KG1 (cell line): ENCODE measurements around the gene FOXJ3.
"Not testable (repeated sequence)": the region's sequence is repeated elsewhere in the genome, so short reads cannot be mapped to it uniquely, and the experiment has no call there.

Experiments
- DNase-seq: peaks from one replicate; lab custom pipeline; 2025; lab: John Stamatoyannopoulos, UW

Gene FOXJ3

DNA sequence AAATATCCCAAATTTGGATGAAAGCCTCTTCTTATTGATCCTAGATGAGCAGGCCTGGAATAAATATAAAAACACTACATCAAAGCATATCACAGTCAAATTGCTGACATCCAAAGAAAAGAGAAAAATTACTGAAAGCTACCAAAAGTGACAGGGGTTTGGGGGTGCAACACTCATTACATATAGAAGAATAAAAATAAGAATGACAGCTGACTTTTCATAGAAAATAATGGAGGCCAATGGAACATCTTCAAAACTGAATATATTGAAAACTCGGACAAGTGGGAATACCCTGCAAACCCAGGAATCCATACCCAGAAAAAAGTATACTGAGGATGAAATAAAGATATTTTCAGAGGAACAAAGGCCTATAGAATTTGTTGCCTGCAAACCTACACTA lies 84.0 kb downstream of the FOXJ3 start:
- DNase-seq = no peak

DNA sequence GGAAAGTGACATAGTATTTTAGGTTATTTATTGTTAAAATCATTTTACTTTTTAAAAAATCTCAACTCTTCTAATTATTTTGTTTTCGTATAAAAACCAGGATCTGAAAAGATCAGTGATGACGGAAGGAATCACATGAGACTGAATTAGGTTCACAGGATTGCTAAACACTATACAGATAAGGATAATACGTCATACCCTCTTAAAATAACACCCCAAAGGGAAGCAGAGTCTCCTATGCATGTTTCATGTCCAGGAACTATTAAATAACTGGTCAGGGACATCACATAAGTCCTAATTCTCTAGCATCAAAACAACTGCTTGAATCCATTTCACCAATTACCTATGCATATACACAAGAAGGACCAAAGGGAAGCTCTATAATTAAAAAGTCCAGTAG lies 84.9 kb downstream of the FOXJ3 start:
- DNase-seq = no peak

DNA sequence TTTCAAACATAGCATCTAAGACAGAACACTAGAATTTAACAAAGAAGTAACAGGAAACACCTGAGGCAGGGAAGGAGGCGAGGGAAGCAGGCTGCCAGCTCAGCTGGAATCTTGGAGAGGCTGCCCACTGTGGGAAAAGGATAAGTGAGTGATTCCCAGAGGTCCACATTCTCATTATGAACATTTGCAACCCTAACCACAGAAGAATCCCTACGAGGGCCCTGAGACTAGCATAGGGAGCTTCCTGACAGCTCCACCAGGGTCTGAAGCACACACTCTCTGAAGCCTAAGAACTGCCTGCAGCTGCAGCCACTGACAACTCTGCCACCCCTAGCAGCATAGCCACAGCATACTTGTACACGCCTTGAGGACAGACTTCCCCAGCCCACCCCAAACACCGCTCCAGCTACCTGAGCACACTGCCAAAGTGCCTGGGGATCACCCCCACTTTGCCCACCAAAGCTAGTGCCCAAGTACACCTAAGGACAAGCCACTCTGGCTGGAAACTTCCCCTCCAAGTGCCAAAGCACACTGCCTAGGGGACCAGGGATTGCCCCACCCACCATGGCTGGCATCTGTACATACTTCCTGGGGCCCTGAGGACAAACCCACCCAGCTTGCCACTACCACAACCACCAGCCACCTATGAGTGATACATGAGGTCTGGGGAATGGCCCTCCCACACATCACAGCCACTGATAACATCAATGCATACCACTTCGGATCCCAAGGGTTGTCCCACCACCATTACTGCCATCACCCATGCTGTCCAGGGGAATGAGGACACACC lies 93.9 kb downstream of the FOXJ3 start:
- DNase-seq = no peak

DNA sequence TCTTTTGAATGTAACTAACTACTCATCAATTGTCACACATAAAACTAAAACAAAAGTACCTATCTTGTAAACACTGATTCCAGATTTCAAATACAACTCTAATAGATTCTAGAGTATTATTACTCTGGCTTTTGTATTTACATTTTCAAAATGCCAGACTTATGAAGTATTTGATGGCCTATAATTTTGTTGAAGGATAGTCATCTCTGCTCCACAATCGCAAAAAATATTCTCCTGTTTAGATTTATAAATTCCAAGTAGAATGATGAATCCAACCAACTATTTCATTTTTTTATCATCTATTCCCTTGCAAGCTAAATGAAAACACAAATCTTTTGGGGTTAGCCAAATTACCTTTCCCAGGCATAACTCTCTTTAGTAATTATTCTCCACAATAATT lies 95.5 kb downstream of the FOXJ3 start:
- no peak for DNase-seq

DNA sequence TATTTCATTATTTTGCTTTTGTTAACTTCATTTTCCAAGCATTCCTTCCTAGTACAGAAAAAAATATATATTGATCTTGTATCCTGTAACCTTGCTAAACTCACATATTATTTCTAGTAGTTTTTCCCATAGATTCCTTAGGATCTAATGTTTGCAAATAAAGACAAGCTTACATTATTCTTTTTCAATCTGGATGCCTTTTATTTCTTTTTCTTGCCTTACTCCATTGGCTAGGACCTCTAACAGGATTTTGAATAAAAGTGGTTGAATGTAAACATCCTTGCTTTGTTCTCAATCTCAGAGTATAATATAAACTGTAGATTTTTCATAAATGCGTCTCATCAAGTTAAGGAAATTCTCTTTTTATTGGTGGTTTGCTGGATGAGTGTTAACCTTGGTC lies 96.0 kb downstream of the FOXJ3 start:
- no peak for DNase-seq

DNA sequence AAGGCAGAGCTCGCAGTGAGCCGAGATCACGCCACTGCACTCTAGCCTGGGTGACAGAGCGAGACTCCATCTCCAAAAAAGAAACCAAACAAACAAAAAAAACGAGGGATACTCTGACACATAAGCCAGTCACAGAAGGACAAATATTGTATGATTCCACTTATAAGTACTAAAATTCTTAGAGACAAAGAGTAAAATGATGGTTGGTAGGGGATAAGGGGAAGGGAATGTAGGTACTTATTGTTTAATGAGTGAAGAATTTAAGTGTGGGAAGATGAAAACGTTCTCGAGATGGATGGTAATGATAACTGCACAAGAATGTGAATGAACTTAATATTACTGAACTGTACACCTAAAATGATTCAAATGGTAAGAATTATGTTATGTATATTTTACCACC lies 103.8 kb downstream of the FOXJ3 start:
- no peak for DNase-seq

DNA sequence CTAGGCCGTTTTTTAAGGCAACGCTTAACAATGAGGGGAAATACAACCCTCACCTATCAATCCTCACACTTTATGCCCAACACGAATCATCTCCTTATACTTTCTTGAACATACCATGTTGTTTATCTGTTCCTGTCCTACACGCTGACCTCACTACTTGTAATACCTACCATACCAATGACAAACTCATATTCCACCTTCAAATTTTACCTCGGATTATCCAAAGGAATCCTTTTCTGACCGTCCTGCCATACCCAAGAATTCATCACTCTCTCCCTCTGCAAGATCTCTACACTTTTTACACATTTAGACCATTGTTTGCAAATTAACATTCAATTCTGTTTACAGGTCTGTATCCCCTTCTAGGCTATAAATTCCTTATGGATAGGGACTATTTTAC lies 106.1 kb downstream of the FOXJ3 start:
- no peak for DNase-seq

DNA sequence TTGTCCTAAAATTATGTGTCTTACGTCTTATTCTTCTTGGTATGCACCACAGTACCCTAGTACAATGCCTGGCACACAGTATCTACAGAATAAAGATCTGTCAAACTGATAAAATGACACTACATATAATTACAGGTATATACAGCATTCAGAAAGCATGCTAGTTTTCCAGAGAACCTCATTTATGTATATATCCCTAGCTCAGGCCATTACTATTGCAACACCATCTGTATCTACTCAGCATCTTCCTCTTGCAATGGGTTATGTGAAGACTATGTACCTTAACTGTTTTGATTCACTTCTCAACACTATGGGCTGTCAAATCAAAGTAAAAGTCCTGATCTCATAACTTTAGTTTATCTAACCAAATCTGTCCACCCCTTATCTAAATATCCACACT lies 112.0 kb downstream of the FOXJ3 start:
- DNase-seq = no peak

DNA sequence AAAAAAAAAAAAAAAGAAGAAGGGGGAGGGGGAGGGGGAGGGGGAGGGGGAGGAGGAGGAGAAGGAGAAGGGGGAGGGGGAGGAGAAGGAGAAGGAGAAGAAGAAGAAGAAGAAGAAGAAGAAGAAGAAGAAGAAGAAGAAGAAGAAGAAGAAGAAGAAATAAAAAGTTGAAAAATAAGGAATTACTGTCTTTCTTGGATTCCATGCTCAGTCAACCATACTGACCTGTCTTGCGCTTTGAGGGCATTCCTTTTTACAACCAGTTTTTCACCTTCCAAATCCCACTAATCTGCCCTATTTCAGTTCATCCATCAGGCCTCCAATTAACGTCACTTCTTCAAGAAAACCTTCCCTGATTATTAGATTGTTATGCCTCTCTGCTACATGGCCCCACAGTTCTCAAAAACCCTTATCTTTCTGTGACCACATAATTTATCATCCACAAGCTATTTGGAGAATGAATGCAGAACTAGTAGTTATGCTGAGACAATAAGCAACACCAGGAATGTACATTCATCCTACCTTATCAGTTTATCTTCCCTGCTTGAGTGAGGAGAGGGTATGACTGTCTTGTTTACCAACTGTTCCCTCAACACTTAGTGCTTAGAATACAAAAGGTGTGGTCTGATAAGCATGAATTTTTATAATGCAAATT lies 113.0 kb downstream of the FOXJ3 start:
- no peak for DNase-seq

DNA sequence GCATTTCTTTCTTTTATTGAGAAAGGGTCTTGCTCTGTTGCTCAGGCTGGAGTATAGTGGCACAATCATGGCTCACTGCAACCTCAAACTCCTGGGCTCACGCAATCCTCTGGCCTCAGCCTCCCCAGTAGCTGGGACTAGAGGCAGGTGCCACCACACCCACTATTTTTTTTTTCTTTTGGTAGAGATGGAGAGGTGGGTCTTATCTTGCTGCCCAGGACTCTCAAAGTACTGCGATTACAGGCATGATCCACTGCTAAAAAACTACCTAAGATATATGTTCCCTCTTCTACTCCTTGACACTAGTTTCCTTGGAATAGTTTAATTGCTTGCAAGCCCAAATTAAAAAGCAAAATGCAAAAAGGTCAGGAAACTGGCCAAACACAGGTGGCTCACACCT lies 113.6 kb downstream of the FOXJ3 start:
- no peak for DNase-seq

DNA sequence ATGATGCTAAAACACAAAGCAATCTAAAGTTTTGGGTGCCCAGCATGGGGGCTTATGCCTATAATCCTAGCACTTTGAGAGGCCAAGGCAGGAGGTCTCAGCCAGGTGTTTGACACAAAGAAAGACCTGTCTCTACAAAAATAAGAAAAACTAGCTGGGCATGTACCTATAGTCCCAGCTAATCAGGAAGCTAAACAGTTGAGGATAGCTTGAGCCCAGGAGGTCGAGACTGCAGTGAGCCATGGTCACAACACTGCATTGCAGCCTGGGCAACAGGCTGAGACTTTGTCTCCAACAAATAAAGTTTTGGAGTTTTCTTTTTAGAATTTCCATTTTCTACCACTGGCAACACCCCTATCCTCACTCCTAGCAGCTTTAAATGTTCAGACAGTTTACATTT lies 115.4 kb downstream of the FOXJ3 start:
- DNase-seq = no peak

DNA sequence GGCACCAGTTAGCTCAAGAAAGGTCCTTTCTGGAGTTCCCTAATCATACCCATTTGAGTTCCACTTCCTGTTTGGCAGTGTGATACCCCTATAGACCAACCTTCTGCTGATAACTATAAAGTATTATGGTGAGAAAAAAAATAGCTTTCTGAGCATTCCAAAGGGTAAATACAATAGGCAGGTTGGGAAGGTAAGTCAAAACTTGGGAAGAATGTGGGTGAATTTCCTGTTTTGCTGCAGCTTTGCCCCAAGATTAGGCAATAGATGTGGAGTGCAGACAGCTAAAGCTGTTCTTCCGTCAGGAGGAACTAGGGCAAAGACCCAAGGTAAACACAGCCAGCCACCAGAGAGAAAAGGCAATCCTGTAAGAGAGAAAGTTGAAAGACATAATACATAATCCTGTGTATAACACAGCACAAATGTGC lies 120.6 kb downstream of the FOXJ3 start:
- DNase-seq = no peak

DNA sequence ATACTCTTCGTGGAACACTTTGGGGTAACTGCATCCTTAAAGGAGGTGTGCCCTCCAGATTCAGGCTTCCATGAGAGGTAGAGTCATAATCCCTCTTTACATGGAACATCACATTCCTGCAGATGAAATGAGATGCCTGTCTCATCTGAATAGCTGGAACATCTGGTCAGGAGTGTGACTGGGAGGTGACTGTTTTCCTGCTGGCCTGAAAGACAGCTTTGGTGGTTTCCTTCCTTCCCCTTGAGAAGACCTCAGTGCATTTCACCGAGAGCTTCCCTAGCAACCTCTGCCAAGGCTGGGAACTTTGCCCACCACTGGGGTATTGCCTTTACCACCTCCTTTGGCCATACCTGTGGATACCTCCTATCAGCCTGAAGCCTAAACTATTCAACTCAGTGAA lies 123.8 kb downstream of the FOXJ3 start:
- DNase-seq = no peak

DNA sequence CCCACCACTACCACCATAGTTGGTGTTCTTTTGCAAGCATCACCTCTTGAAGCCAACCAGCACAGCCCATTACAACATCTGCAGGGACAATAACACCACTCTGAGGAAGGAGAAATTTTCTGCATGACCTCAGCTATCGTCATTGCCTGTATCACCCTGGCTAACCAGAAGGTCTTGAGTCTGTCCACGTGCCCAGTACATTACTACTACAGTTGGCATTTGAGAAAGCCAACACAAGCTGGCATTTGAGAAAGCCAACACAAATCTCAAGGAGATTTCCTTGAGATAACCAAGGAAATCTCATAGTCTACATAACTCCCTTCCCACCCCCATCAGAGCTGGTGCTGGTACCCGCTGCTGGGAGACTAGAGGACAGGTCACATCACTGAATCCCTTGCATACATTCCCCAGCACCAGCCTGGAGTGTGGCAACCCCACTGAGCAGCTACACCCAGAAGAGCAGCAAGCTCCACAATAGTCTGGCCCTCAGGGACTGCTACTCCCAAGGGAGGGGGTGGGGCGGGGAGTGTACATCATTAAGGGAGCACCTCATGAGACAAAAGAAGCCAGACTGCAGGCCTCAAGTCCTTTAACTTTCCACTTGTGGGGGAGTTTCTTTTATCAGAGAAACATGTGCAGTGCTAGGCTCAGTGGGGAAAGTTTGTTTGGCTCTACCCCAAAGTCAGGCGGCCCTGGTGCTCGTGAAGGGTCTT lies 124.5 kb downstream of the FOXJ3 start:
- DNase-seq = no peak

DNA sequence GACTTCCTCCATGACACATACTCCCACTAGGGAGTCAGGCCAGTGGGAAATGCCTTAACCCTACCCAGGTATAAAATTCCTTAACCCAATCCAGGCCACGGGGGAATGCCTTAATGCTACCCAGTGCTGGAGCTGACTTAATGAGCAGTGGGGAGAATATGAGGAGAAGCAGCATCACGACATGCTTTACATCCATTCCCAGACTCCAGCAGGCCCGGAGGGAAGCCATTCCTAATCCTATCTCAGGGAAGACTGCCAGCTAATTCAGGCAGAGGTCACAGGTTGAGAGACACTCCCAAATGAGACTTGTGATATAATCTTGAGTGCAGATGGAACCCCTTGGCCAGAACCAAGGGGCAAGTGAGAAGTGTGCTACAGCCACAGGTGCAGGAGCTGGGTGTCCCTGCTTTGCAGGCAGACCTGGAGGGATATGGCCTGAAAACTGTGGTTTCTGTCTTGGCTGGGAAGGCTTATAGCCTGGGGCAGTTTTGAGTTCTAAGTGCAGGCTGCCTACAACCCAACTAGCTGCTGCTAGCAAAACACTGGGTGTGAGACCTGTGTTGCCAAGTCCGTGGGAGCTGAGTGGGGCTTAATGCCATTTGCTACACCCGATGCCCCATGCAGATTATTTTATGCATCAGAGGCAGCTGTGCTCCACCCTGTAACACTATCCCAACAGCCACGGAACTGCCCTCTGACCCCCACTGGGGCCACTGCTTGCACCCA lies 125.3 kb downstream of the FOXJ3 start:
- no peak for DNase-seq

DNA sequence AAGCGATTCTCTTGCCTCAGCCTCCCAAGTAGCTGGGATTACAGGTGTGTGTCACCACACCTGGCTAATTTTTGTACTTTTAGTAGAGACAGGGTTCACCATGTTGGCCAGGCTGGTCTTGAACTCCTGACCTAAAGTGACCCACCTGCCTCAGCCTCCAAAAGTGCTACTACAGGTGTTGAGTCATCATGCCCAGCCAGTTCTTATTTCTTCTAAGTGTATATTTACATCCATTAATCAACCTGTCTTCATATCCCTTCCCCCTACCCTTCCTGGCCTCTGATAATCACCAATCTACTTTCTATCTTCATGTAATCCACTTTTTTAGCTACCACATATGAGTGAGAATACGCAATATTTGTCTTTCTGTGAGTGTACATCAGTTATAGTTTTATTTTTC lies 128.1 kb downstream of the FOXJ3 start:
- not testable (repeated sequence) for DNase-seq

DNA sequence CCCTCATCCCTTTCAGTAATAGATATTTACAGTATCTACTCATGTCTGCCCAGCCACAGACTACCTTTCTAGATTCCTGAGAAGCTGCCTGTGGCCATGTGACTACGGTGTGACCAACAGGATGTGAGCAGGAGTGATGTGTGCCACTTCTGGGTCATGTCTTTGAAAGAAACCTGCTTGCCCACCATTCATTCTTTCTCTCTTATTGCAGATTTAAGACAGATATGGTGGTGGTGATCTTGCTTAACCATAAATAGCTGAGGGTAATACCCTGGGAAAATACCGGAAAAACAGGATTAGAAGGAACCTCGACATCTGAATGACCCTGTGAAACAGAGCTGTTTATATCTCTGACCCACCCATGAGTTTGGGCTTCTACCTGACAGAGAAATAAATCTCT lies 128.9 kb downstream of the FOXJ3 start:
- DNase-seq = no peak

DNA sequence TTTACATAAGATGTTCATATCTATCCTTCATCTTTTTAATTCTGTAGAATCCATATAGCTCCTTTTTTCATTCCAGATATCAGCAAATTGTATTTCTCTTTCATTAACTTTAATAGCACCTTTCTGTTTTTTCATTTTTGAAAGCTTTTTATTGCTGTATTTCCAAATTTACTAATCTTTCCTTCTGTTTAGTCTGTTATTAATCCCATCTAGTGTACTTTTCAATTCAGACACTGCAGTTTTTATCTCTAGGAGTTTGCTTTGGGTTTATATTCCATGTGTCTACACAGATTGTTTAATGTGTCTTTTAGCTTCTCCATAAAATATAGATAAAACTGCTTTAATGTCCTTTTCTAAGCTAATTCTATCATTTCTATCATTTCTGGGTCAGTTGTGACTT lies 133.0 kb downstream of the FOXJ3 start:
- DNase-seq = no peak

DNA sequence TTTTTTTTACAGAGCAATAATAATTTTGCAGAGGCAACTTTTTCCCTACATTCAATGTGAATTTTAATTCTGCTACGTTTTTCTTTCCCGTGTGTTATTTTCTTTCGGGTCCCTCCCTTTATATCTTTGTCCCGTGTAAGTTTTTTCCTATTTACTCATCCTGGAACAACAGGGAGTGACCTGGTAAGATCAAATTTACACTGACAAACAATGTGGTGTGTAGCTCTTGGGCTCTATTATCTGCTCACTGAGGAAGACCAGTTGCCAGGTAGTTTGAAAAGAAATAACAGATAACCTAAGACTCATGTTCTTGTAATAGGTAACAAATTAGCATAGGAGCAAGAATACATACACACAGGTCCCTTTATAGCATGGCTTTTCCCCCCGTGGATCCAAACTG lies 136.8 kb downstream of the FOXJ3 start:
- no peak for DNase-seq

DNA sequence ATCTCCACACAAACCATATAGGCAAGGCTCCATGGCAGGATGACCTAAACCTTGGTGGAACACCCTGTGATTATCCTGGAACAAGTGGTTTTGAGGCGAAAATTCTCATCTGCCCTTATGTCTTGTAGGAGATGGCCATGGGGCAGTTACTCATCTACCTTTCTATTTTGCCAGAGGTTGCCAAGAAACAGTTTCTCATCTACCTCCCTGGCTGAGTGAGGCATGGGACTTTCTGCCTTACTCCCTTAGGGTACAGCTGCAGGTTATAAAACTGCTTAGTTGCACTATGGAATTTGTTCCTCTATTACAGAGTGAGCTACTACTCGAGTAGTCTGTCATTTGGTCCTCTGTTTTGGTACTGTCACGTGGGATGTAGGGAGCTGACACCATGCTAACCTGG lies 139.2 kb downstream of the FOXJ3 start:
- no peak for DNase-seq

DNA sequence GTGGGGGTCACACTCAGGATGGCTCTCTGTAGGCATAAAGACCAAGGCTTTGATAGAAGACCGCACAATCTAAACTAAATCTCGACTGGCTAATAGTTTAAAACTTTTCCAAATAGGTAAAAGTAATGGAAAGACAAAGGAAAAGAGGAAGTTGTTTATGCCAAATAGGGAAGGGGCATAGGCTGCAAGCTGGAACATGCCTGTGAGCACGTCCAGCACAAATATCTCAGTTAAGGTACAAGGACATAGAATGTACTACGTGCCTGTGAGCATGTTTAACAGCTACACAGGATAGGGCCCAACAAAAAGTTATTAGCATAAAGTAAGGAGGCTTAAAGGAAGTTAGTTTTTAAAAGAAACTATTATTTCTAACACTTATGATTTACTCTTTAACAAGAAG lies 142.9 kb downstream of the FOXJ3 start:
- DNase-seq = no peak

DNA sequence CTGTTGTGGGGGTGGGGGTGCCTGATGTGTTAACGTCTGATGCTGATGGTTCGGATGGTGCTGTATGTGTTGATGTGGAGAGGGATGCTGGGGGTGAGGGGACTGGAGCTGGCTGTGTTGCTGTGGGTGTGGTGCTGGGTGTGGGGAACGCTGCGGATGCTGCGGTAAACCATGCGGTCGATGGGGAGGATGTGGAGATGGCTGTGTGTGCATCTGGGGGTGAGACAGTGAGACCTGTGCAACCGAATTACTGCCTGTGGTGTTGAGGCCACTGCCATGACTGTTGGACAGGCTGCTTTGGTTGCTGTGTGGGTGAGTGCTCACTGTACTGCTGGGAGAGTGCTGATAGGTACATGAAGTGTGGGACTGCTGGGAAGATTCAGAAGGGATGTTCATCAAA lies 143.7 kb downstream of the FOXJ3 start:
- no peak for DNase-seq
